GM21423 (cell line): Measurements from ENCODE around the gene FAM184A.

ENCODE experiments used
- ATAC-seq: cut with Tn5 transposase; IDR thresholded peaks from one replicate; pipeline ENCODE4 v1.9.1; 2021; ENCODE audit warnings: mild to moderate bottlenecking, moderate library complexity; ENCODE audit not compliant: unreplicated experiment

The FAM184A gene

GRCh38 chr6:118918329-118918725 lies 160.1 kb downstream of the FAM184A start:
- ATAC-seq = no peak

GRCh38 chr6:118917546-118918328 lies 160.7 kb downstream of the FAM184A start:
- ATAC-seq = no peak

GRCh38 chr6:118914598-118914997 lies 163.9 kb downstream of the FAM184A start:
- no peak for ATAC-seq

GRCh38 chr6:118913161-118913560 lies 165.3 kb downstream of the FAM184A start:
- no peak for ATAC-seq

- ATAC-seq = no peak
Observed at GRCh38 chr6:118912646-118913045, 165.8 kb downstream of the FAM184A start.
